Measurements from ENCODE around the gene WNT3. TPM values are rescaled to one million over a fixed set of nuclear protein-coding genes. Genes with fewer than 3 reads are reported as not detected.

WNT3 gene
- total and polyA plus RNA-seq, 2 experiments from 2014 or later = 6.1 to 7.3 TPM

DNA sequence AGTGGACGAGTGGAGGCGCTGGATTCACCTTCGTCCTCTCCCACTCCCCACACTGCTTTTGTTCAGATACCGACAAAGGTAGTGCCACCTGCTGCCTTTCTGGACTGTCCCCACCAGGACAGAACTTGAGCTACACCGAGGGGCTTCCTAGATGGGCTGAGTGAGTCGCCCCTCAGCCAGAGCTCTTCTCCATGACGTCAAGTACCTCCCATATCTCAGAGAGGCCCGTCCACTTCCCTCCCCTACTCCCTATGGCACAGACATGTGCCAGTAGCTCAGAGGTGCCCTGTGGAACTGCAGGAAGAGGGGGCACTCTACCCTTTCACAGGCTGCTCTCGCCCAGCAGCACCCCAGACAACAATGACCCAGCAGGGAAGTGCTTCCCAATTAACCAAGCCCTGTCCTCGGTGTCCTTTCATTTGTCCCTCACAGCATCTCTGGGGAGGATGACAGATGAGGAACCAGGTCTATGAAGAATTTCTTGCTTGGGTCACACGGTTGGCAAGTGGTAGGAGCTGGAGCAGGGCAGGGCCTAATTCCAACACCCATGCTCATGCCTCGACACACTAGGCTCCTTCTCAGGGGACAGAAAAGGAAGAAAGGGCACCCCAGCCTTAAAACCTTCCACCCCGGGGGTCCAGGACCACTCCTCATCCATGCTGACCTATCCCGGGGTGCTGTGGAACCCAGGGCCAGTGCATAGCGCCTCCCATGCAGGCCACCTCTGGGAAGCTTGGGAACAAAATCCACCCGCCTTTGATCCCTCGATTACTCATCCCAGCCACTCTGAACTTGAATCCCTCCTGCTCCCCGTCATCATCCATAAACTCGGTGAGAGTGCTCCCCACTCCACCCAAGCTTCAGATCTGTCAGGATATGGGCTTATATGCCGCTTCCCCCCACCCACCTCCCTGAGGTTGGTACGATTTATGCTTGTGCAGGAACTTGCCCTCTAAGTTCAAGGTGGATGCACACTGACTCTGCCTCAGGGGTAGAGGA, 51.7 kb downstream of the WNT3 start:
- no peak for TF ChIP-seq EZH2 (IDR thresholded peaks at IDR 0.05; ENCODE audit: borderline replicate concordance)
- TF ChIP-seq, protein P1, sequence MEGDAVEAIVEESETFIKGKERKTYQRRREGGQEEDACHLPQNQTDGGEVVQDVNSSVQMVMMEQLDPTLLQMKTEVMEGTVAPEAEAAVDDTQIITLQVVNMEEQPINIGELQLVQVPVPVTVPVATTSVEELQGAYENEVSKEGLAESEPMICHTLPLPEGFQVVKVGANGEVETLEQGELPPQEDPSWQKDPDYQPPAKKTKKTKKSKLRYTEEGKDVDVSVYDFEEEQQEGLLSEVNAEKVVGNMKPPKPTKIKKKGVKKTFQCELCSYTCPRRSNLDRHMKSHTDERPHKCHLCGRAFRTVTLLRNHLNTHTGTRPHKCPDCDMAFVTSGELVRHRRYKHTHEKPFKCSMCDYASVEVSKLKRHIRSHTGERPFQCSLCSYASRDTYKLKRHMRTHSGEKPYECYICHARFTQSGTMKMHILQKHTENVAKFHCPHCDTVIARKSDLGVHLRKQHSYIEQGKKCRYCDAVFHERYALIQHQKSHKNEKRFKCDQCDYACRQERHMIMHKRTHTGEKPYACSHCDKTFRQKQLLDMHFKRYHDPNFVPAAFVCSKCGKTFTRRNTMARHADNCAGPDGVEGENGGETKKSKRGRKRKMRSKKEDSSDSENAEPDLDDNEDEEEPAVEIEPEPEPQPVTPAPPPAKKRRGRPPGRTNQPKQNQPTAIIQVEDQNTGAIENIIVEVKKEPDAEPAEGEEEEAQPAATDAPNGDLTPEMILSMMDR (IDR thresholded peaks at IDR 0.05; ENCODE audit: poor library complexity) = no peak
- TF ChIP-seq EZH2phosphoT487 (IDR thresholded peaks at IDR 0.05; ENCODE audit: low read depth, severe bottlenecking, unreplicated experiment) = no peak
- Histone ChIP-seq H3K79me2 (no peaks in the 10 kb centered on the region), H3K4me1 (ENCODE audit: insufficient read depth) (peaks cover 7% of the 10 kb centered on the region), H4K20me1 (ENCODE audit: insufficient read depth, poor library complexity, severe bottlenecking) (no peaks in the 10 kb centered on the region), H3K9me3 (ENCODE audit: low read depth) (no peaks in the 10 kb centered on the region), H3K36me3 (replicated peaks; ENCODE audit: insufficient read depth, low read depth) (no peaks in the 10 kb centered on the region), H2AFZ (no peak overlapping the region), H3K4me2 (no peak overlapping the region), H3K4me3 (no peak overlapping the region), H3K27me3 (no peaks in the 10 kb centered on the region), H3K9me2 (replicated peaks; ENCODE audit: insufficient read depth) (no peaks in the 10 kb centered on the region), H3K27ac (no peak overlapping the region)
- no peak for DNase-seq (ENCODE audit: low spot score)
- WGBS (ENCODE audit: low lambda C conversion rate, missing lambda C conversion rate) = 90% methylated on average over 21 of the region's 21 CpGs

DNA sequence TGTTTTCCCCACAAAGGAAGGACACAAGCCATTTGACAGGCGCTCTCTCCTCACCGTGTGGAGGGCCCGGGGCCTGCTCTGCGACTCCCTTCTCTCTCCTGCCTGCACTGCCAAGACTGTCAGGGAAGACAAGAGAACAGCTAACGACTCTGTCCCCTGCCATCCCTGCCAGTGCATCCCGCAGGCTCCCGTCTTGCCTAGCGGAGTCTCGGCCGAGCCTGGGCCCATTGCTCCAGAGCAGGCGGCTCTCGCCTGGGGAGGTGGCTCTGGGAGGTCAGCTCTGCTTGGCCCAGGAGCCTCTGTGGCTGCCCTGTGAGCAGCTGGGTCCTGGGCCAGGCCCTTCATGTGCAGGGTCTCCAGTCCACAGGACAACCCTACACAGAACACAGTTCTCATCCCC, 53.0 kb downstream of the WNT3 start:
- H4K20me1 ChIP-seq (ENCODE audit: insufficient read depth, poor library complexity, severe bottlenecking) = no peaks in the 10 kb centered on the region
- no peaks in the 10 kb centered on the region for H3K36me3 ChIP-seq (replicated peaks; ENCODE audit: insufficient read depth, low read depth)
- H3K9me3 ChIP-seq (ENCODE audit: low read depth) = no peaks in the 10 kb centered on the region
- H2AFZ ChIP-seq = no peak overlapping the region
- TF ChIP-seq, protein P1 (IDR thresholded peaks at IDR 0.05; ENCODE audit: poor library complexity) = no peak
- no peak for TF ChIP-seq EZH2 (IDR thresholded peaks at IDR 0.05; ENCODE audit: borderline replicate concordance)
- TF ChIP-seq EZH2phosphoT487 (IDR thresholded peaks at IDR 0.05; ENCODE audit: low read depth, severe bottlenecking, unreplicated experiment) = no peak
- no peaks in the 10 kb centered on the region for H3K9me2 ChIP-seq (replicated peaks; ENCODE audit: insufficient read depth)
- H3K27me3 ChIP-seq = no peaks in the 10 kb centered on the region
- H3K4me1 ChIP-seq (ENCODE audit: insufficient read depth) = peaks cover 2% of the 10 kb centered on the region
- H3K27ac ChIP-seq = no peak overlapping the region
- no peak overlapping the region for H3K4me3 ChIP-seq
- H3K4me2 ChIP-seq = no peak overlapping the region
- WGBS (ENCODE audit: low lambda C conversion rate, missing lambda C conversion rate) = 95% methylated on average over 12 of the region's 12 CpGs
- no peak for DNase-seq (ENCODE audit: low spot score)
- H3K79me2 ChIP-seq = no peaks in the 10 kb centered on the region

DNA sequence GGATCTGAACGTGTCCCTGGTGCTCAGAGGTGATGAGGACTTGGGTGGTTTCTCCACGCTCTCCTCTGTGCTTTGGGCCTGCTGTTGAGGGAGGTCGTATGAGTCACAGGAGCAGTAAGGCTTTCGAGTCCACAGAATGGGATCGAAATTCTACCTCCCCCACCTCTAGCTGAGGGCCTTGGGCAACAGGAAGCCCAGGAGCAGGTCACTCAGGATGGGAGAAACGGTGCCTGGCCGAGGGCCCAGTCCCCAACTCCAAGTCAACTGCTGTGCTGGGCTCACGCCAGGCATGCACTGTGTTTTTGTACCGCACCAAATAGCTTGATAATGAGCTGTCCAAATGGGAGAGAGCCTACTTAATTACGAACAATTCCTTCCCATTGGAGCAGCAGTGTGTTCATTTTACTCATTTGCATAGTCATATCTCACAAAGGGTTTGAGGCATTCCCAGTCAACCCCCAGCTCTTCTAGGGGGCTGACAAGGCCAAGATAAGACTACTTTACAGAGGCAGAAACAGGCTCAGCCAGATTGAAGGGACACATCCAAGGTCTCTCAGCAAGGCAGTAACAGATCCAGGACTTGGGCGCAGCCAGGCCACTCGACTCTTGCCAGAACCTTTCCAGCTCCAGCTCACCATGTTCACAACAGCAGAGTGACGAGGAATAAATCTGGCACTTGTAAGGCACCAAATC, 53.6 kb downstream of the WNT3 start:
- no peak overlapping the region for H2AFZ ChIP-seq
- DNase-seq (ENCODE audit: low spot score) = no peak
- no peaks in the 10 kb centered on the region for H3K9me2 ChIP-seq (replicated peaks; ENCODE audit: insufficient read depth)
- no peaks in the 10 kb centered on the region for H3K36me3 ChIP-seq (replicated peaks; ENCODE audit: insufficient read depth, low read depth)
- H3K4me3 ChIP-seq = no peak overlapping the region
- no peak overlapping the region for H3K4me2 ChIP-seq
- TF ChIP-seq EZH2 (IDR thresholded peaks at IDR 0.05; ENCODE audit: borderline replicate concordance) (no peak), EZH2phosphoT487 (IDR thresholded peaks at IDR 0.05; ENCODE audit: low read depth, severe bottlenecking, unreplicated experiment) (no peak)
- TF ChIP-seq, protein P1 (IDR thresholded peaks at IDR 0.05; ENCODE audit: poor library complexity) = no peak
- H4K20me1 ChIP-seq (ENCODE audit: insufficient read depth, poor library complexity, severe bottlenecking) = no peaks in the 10 kb centered on the region
- H3K27ac ChIP-seq = no peak overlapping the region
- H3K9me3 ChIP-seq (ENCODE audit: low read depth) = no peaks in the 10 kb centered on the region
- 77% methylated on average over 13 of the region's 13 CpGs for WGBS (ENCODE audit: low lambda C conversion rate, missing lambda C conversion rate)
- no peaks in the 10 kb centered on the region for H3K4me1 ChIP-seq (ENCODE audit: insufficient read depth)
- H3K27me3 ChIP-seq = no peaks in the 10 kb centered on the region
- no peaks in the 10 kb centered on the region for H3K79me2 ChIP-seq

Data from hepatocyte (in vitro differentiated cells).